GM12872 (cell line): ENCODE measurements around the gene MBOAT2.

Experiments
- CTCF ChIP-seq: IDR thresholded peaks from 3 replicates; pipeline ENCODE4 v1.5.1; 2011; ENCODE audit warnings: low read depth, mild to moderate bottlenecking, low read length, moderate library complexity; ENCODE audit not compliant: insufficient read depth

MBOAT2 gene

GRCh38 chr2:8918412-8918811, 85.1 kb downstream of the MBOAT2 start:
- TF ChIP-seq CTCF = no peak

GRCh38 chr2:8915941-8916340, 87.5 kb downstream of the MBOAT2 start:
- no peak for TF ChIP-seq CTCF

DNA sequence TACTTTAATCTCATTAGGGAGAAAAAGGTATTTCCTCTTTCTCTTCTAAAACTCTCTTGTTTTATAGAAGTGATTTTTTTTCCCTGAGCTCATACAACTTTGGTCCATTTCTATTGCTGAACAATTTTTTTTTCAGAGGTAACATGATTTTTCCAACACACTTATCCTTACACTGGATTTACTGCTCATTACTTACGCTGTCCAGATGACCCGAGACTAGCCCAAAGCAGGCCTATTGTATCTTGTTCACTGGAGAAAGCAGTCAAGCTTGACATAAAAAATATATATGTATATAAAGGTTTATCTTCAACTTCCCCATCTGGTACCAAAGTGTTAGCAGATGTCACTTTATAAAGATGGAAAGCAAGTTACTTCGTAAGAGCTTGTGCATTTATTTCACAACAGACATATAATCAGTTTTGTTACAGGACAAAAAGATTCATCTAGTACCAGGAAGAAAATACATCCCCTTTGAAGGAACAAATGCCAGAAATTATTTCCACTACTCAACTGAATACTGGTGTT, 95.7 kb downstream of the MBOAT2 start:
- TF ChIP-seq CTCF = no peak

- no peak for TF ChIP-seq CTCF
These were observed 109.3 kb downstream of the MBOAT2 start for GRCh38 chr2:8893978-8894820.

DNA sequence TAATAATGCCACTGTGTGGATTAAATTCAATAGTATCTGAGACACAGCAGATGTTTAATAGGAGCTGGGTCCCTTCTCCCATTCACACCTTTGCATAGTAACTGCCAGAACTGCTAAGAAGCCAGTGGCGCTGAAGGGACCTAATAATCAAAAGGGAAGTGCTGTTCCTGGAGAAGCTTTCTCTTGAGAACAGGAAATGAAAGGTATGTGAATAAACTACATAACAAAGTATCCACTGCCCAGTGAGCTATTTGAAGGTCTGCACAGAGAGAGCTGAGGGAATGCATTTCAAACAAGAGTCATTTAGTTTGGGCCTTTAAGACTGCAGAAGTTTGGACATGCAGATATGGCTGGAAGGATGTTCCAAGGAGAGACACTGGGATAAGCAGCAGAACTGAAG, 110.0 kb downstream of the MBOAT2 start:
- TF ChIP-seq CTCF = no peak

DNA sequence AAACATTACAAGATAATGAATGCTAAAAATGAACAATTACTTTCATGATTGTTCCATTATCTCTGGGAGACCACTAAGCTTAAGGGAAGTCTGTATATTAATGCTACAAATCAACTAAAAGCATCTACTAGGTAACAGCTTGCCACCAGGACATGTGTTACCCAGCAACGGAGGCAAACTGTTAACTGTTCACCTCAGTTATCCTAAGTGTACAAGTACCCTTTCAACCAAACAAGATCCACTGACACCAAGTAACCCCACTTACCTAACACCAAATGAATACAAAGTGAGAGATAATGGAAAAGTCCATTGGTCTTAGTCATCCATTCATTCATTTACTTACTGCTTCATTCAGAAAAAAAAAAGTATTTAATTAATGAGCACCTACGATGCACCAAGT, 111.4 kb downstream of the MBOAT2 start:
- TF ChIP-seq CTCF = no peak

DNA sequence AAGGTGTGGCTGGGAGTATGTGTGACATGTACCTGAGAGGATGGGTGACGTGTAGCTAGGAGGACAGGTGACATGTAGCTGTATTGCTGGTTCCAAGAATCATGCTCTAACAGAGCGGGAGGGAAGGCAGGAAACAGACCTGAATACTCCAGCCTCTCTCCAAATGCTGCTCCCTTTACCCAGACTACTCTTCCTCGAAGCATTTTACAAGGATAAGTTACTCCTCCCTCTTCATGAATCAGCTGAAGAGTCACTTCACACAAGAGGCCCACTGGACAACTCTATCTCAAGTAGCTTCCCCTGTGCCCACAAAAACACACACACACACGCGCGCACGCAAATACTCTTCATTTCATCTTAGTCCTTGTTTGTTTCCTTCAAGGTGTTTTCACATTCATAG, 113.5 kb downstream of the MBOAT2 start:
- TF ChIP-seq CTCF = no peak
